ENCODE data around the gene JMJD1C.

GRCh38 chr10:63441404-63441803 is 24.4 kb downstream of the JMJD1C start:
- TF ChIP-seq MAFK (IDR thresholded peaks at IDR 0.05; ENCODE audit: partially characterized antibody): no peak
- TF ChIP-seq MYC (IDR thresholded peaks at IDR 0.05; ENCODE audit: borderline replicate concordance, low read length): no peak
